ENCODE results near the gene HIPK2.
A peak's percentile ranks its signal among the peaks of the same experiment; 100 is the strongest.

The HIPK2 gene

DNA sequence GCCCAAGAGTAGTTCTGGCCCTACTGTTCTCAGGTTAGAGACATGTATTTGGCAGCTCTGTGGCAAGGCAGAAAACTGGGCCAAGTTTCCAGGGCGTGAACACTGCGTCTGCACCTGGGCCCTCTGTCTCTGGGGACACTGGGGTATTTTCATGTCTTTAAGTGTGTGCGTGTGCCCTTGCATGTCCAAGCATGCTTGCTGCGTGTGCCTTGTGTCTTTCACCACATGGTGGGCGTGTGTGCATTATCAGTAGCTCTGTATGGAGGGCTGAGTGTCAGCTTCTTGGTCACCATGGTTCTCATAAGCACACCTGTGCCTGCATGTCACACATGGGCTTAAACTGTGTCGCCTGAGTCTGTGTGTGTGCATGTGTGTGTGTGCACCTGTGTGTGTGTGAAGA is 69.3 kb downstream of the HIPK2 start:
- FAIRE-seq = peak; percentile 90
- TF ChIP-seq POLR2A (IDR thresholded peaks at IDR 0.05; ENCODE audit: low read depth, low read length) (no peak), POLR2AphosphoS5 (IDR thresholded peaks at IDR 0.05; ENCODE audit: low read depth, low read length) (no peak; the same call in 1 of the 2 replicates), TAF1 (IDR thresholded peaks at IDR 0.05; ENCODE audit: borderline replicate concordance, low read depth, low read length) (no peak)

DNA sequence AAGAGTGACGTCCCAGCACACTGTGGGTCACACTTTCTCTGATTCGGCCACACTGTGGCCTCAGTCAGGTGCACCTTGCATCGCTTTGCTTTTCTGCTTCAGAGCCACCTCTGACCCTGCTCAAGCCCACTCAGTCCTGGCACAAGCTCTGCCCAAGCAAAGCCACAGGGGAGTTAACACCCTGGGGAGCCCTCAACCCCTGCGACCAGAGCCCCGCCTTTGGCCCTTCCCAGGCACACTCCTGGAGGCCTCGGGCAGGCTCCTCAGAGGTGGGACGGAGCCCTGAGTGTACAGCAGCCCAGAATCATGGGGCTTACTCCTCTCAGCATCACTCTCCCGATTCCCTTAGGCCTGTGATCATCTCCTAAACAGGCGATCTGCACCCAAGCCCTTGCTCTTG is 71.0 kb downstream of the HIPK2 start:
- FAIRE-seq (no peak), DNase-seq (ENCODE audit: insufficient read length) (no peak)
- TF ChIP-seq POLR2A (IDR thresholded peaks at IDR 0.05; ENCODE audit: low read depth, low read length) = no peak
- no peak for TF ChIP-seq TAF1 (IDR thresholded peaks at IDR 0.05; ENCODE audit: borderline replicate concordance, low read depth, low read length)
- TF ChIP-seq POLR2AphosphoS5 (IDR thresholded peaks at IDR 0.05; ENCODE audit: low read depth, low read length) = no peak

More for the DNA sequence above, 69.3 kb downstream of the HIPK2 start:
- no peak for DNase-seq (ENCODE audit: insufficient read length)

DNA sequence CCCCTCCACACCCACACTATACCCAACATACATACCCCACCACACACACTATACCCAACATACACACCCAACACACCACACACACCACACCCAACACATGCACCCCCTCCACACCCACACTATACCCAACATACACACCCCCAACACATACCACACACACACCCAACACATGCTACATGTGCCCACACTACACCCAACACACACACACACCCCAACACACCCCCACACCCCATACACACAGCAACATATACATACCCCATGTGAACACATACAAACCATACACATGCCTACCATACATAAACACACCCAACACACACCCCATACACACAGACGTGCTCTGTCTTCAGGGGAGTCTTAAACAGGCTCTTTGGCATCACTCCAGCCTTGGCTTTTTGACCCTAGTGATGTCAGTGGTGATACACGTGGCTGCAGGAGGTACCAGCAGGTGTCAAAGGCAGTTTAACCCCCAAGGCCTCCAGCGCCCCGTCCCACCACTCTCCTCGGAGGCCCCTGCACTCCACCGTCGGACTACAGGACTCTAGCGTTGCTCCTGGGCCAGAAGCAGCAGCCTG is 73.4 kb downstream of the HIPK2 start:
- FAIRE-seq = no peak
- TF ChIP-seq POLR2A (IDR thresholded peaks at IDR 0.05; ENCODE audit: low read depth, low read length) (peak; percentile 25; the same call in 1 of the 2 replicates), TAF1 (IDR thresholded peaks at IDR 0.05; ENCODE audit: borderline replicate concordance, low read depth, low read length) (no peak)

DNA sequence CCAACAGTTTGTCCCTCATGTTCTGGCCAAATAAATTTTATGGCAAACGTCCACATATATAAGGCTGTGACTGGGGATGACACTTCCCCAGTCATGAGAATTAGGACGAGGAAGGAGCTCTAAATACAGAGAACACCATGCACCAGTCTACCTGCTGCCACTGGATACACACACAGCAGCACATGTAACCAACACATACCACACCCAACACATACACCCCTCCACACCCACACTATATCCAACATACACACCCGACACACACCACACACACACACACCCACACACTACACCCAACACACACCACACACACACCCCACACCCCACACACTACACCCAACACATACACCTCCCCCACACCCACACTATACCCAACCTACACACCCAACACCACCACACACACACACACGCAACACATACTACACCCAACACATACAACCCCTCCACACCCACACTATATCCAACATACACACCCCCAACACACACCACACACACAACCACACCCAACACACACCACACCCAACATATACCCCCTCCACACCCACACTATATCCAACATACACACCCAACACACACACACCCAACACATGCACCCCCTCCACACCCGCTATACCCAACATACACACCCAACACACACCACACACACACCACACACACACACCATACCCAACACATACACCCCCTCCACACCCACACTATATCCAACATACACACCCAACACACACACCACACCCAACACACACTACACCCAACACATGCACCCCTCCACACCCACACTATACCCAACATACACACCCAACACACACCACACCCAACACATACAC is 74.1 kb downstream of the HIPK2 start:
- DNase-seq (ENCODE audit: insufficient read length) (no peak), FAIRE-seq (no peak)
- TF ChIP-seq POLR2AphosphoS5 (IDR thresholded peaks at IDR 0.05; ENCODE audit: low read depth, low read length) (no peak), TAF1 (IDR thresholded peaks at IDR 0.05; ENCODE audit: borderline replicate concordance, low read depth, low read length) (no peak), POLR2A (IDR thresholded peaks at IDR 0.05; ENCODE audit: low read depth, low read length) (no peak)

More for the DNA sequence above, 73.4 kb downstream of the HIPK2 start:
- no peak for DNase-seq (ENCODE audit: insufficient read length)

DNA sequence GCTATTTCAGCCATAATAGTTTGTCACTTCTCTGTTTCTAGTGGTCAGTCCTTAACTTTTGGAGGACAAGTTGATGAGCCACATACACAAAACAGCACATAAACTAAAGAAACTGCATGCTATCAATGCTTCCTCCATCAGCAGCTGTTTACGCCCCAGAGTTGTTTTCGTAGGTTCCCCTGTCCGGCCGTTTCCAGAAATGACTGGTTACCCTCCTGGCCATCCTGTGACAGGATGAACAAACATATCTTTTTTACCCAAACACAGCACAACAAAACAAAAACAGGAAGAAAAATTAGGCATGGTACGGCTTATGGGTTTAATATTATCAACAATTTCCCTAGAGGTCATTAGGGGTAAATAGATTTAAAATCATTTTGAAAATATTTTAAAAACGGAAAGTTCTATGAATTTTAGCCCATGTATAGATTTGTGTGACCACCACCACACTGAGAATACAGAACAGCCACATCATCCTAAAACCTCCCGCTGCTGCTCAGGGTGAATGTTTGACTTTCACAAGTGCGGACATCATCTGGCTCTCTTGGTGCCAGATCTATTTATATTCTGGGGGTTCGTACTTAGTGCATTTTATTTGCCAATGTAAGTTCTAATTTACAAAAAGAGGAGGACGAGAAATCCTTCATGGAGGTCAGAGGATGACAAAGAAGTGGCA is 74.8 kb downstream of the HIPK2 start:
- DNase-seq (ENCODE audit: insufficient read length) = peak; percentile 64
- FAIRE-seq = no peak
- TF ChIP-seq TAF1 (IDR thresholded peaks at IDR 0.05; ENCODE audit: borderline replicate concordance, low read depth, low read length) = no peak
- TF ChIP-seq POLR2AphosphoS5 (IDR thresholded peaks at IDR 0.05; ENCODE audit: low read depth, low read length) = no peak
- no peak for TF ChIP-seq POLR2A (IDR thresholded peaks at IDR 0.05; ENCODE audit: low read depth, low read length)

DNA sequence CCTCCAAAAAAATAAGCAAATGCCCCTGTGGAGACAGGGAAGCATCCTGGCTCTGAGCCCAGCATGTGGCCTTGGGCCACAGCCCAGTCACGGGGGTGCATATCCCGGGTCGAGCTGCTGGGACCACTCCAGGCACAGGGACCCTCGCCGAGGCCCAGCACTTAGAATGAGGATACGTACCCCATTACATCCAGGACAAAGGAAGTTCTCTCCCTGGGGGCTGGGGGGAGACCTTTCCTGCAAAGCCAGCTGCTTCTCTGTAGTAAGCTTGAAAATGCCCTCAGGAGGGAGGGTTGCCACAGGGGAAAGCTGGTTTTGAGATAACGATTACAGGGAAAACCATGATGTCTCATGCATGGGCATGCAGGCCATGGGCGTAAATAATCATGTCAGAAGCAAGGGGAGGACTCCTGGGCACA is 75.5 kb downstream of the HIPK2 start:
- no peak for TF ChIP-seq POLR2A (IDR thresholded peaks at IDR 0.05; ENCODE audit: low read depth, low read length)
- TF ChIP-seq POLR2AphosphoS5 (IDR thresholded peaks at IDR 0.05; ENCODE audit: low read depth, low read length) = no peak
- no peak for TF ChIP-seq TAF1 (IDR thresholded peaks at IDR 0.05; ENCODE audit: borderline replicate concordance, low read depth, low read length)
- FAIRE-seq (no peak), DNase-seq (ENCODE audit: insufficient read length) (no peak)

DNA sequence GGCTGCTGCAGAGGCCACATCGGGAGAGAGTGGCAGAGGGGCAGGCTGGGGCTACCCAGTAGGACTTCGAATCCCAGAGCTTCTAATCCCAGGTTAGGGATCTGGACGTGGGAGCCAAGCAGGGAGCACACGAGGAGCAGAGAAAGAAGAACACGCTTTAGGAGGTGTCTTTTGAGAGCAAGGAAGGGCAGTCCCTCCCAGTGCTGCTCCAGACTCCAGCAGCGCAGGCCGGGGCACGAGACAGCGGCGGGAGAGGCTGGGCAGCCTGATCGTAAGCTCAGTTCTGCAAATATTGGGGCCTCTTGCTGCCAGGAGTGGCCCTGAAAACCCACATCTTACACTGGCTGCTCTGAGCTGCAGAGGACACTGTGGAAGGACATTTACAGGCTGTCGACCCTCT is 75.9 kb downstream of the HIPK2 start:
- DNase-seq (ENCODE audit: insufficient read length) (no peak), FAIRE-seq (no peak)
- TF ChIP-seq TAF1 (IDR thresholded peaks at IDR 0.05; ENCODE audit: borderline replicate concordance, low read depth, low read length) = no peak
- TF ChIP-seq POLR2AphosphoS5 (IDR thresholded peaks at IDR 0.05; ENCODE audit: low read depth, low read length) = no peak
- no peak for TF ChIP-seq POLR2A (IDR thresholded peaks at IDR 0.05; ENCODE audit: low read depth, low read length)

DNA sequence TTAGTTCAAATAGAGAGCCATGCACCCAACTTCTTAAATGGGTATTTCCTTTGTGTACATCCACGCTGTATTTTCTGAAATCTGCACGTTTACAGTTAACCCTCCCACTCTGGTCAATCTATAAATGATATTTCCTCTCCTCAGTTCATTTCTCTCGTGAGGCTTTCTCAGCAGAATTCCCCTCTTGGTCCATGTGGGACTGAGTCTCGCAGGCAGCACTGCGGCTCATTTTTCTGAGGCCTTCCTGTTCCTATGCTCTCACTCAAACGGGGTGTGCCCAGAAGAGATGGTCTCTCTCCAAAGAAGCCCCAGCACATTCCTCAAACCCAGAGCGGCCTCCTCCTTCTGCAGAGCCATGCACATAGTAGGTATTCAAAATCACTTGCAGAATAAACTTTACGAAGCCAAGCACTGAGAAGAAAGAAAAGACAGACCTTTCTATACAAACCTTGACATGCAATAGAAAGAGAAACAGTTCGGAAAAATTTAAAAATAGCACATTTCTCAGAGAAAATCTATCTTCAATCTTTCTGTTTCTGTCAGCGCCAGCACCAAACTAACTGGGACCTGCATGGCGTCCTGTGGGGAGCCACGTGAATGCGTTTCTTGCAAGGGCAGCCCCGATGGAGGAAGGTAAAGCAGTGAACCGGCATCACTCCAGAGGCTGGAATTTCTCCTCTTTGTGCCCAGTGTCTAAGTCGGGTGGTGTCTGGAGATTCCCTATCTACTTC is 77.1 kb downstream of the HIPK2 start:
- DNase-seq (ENCODE audit: insufficient read length) (no peak), FAIRE-seq (no peak)
- no peak for TF ChIP-seq TAF1 (IDR thresholded peaks at IDR 0.05; ENCODE audit: borderline replicate concordance, low read depth, low read length)
- peak; percentile 52 for TF ChIP-seq POLR2AphosphoS5 (IDR thresholded peaks at IDR 0.05; ENCODE audit: low read depth, low read length)
- peak; percentile 49; the same call in 1 of the 2 replicates for TF ChIP-seq POLR2A (IDR thresholded peaks at IDR 0.05; ENCODE audit: low read depth, low read length)

DNA sequence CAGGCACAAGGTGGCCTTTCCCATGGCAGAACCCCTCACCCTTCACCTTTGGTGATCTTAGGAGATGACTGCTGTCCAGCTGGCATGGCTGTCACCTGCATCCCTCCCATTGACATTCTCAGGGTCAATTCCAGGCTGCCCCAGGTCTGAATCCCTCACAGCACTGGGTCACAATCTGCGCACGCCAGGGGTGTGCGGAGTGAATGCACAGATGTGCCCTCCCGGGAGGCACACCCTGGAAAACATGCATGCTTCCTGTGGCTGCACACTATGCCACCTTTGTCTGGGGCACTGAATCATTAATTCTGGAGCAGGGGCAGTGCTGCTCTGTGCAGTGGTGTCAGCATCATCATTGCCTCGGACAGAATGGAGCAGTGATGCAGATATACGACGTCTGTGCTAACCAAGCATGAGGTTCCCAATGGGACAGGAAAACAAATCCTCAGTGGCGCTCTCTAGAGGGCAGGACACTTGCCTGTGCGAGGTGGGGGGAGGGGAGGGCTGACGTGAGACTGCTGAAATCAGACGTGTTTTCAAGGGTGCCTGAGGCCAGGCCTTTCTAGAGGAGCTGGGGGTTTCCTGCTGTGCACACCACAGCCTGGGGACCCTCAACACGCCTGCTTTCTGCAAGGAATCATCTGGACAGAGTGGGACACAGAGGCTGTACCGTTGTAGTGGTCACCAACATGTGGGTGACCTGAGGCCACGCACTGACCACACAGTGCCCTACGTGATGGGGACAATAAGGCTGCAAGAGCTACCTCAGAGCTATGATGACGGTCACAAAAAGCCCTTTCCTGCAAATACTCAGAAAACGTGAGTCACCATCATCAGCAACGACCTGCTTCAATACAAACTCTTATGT is 77.9 kb downstream of the HIPK2 start:
- FAIRE-seq (no peak), DNase-seq (ENCODE audit: insufficient read length) (no peak)
- TF ChIP-seq POLR2A (IDR thresholded peaks at IDR 0.05; ENCODE audit: low read depth, low read length) (no peak; the same call in 1 of the 2 replicates), TAF1 (IDR thresholded peaks at IDR 0.05; ENCODE audit: borderline replicate concordance, low read depth, low read length) (no peak), POLR2AphosphoS5 (IDR thresholded peaks at IDR 0.05; ENCODE audit: low read depth, low read length) (no peak)

DNA sequence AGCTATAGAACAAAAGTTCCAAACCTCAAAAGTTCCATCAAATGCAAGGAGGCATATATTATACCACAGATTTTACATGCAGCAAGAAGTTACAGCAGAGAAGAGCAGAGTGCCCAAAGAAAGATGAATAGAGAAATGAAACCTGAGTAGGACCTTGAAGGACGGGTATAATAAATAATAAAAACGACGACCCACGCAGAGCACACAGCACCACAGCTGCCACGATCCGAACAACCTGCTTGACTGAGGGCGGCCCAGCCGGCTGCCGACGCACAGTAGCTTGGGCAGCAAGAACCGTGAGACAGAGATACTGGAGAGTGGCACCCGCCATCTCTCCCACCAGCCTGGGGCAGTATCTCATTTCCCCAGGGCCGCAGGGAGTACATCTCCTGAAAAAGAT is 79.0 kb downstream of the HIPK2 start:
- TF ChIP-seq TAF1 (IDR thresholded peaks at IDR 0.05; ENCODE audit: borderline replicate concordance, low read depth, low read length) (no peak), POLR2A (IDR thresholded peaks at IDR 0.05; ENCODE audit: low read depth, low read length) (no peak), POLR2AphosphoS5 (IDR thresholded peaks at IDR 0.05; ENCODE audit: low read depth, low read length) (no peak)
- no peak for DNase-seq (ENCODE audit: insufficient read length)
- FAIRE-seq = no peak
